ENCODE data around the gene GRK4. TPM values are rescaled to one million over a fixed set of nuclear protein-coding genes. Genes with fewer than 3 reads are reported as not detected.

The GRK4 gene
- total and polyA plus RNA-seq, 10 of the 15 experiments (the other 5 are each of a cell fraction or from before 2014, with no cell fraction given), result 1.1 to 4.0 (median 2.5) TPM

- SMC1A ChIA-PET (ENCODE audit: uncharacterized antibody, unreplicated experiment), result no interaction called here
- POLR2A ChIA-PET, result interaction anchor here (0.7 kb wide), 1 partner anchor 161 kb away, joined by 3 read pairs; no protein-coding TSS in a partner anchor
- no peak for FAIRE-seq
- H2AFZ ChIP-seq (ENCODE audit: control insufficient read depth, low read depth, low read length), result no peak overlapping the region
- H3K79me2 ChIP-seq (ENCODE audit: control insufficient read depth, insufficient read depth, low read length), result peaks cover 15% of the 10 kb centered on the region
- CTCF ChIA-PET, result no interaction called here
- RAD21 ChIA-PET (ENCODE audit: unreplicated experiment), result interaction anchor here (0.7 kb wide), 1 partner anchor 37 kb away, joined by 3 read pairs; no protein-coding TSS in a partner anchor
- in situ Hi-C loops (cut with MboI) (loop anchor here (25.0 kb wide), 1 partner anchor 165 kb away; the partner anchor contains the start of gene TNIP2), intact Hi-C loops (cut with micrococcal nuclease; ENCODE audit: unreplicated experiment) (no loop called here)
- no peaks in the 10 kb centered on the region for H4K20me1 ChIP-seq (ENCODE audit: control insufficient read depth, insufficient read depth)
- H3K4me3 ChIP-seq, result no peak overlapping the region
- ATAC-seq, result no peak
- TF ChIP-seq ASH2L (IDR thresholded peaks at IDR 0.05; ENCODE audit: borderline replicate concordance, low read depth) (no peak), DPF2 (IDR thresholded peaks at IDR 0.05) (no peak), JUNB (IDR thresholded peaks at IDR 0.05) (no peak), SUPT20H (IDR thresholded peaks at IDR 0.05; ENCODE audit: borderline replicate concordance, control insufficient read depth, low read depth, low read length) (no peak), BACH1 (IDR thresholded peaks at IDR 0.05; ENCODE audit: borderline replicate concordance) (no peak), SMAD5 (IDR thresholded peaks at IDR 0.05; ENCODE audit: low read depth) (no peak), SUZ12 (IDR thresholded peaks at IDR 0.05; ENCODE audit: unreplicated experiment) (no peak)
- DNase-seq (ENCODE audit: low read depth, low spot score), result no peak
- H3K9ac ChIP-seq (ENCODE audit: control insufficient read depth, insufficient read depth, low read length), result no peak overlapping the region
- BruUV-seq (replicated peaks), result no TSS peak
- H3K36me3 ChIP-seq (ENCODE audit: control insufficient read depth in 2 of 2, insufficient read depth in 2 of 2, low read length in 1 of 2), result peaks cover 20 to 35% of the 10 kb centered on the region in 2 experiments
- H3K4me1 ChIP-seq (ENCODE audit: control insufficient read depth, insufficient read depth, low read length), result peaks cover 15% of the 10 kb centered on the region
- no peaks in the 10 kb centered on the region for H3K9me3 ChIP-seq (replicated peaks; ENCODE audit: control insufficient read depth, insufficient read depth, low read length)
- no peak overlapping the region for H3K27ac ChIP-seq (ENCODE audit: control insufficient read depth, insufficient read depth)
- no peak overlapping the region for H3K4me2 ChIP-seq (ENCODE audit: control insufficient read depth, insufficient read depth)
- 95% methylated on average over 12 of the region's 12 CpGs for WGBS (ENCODE audit: insufficient coverage, insufficient replicate concordance, low lambda C conversion rate, missing lambda C conversion rate)
- H3K27me3 ChIP-seq (replicated peaks in 1 of 2; ENCODE audit: control insufficient read depth in 2 of 2, insufficient read depth in 2 of 2, low read length in 1 of 2), result no peaks in the 10 kb centered on the region
These were observed 35.7 kb upstream of the GRK4 start for GRCh38 chr4:2927696-2928075.
